Measurements from ENCODE around the gene ICOSLG. TPM values are rescaled to one million over a fixed set of nuclear protein-coding genes. Genes with fewer than 3 reads are reported as not detected.
"Not testable (repeated sequence)": the region's sequence is repeated elsewhere in the genome, so short reads cannot be mapped to it uniquely, and the experiment has no call there.

The ICOSLG gene
- total and polyA plus RNA-seq, 2 of the 4 experiments (the other 2 are of a cell fraction), result under 0.01 to 0.09 TPM

DNA sequence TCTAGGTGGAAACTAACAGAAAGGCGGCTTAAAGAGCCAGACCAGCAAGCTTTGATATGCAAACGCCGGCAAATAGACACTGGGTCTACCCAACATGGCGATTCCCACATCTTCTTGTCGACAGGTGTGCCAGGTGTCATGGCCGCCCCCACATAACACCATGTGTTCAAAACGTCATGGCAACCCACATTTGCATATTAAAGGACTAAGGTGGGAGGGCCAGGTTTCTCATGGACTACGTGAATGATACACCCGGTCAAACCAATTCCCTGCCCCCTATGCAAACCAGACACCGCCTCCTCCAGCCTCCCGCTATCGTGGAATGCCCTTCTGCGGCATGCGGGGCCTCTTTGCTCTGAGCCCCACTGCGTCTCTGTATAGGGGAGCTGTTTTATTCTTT is 41.3 kb downstream of the ICOSLG start:
- no peak overlapping the region for H3K9ac ChIP-seq (ENCODE audit: low read depth, low read length)
- no peak overlapping the region for H2BK5ac ChIP-seq (ENCODE audit: low read depth, low read length, poor library complexity, severe bottlenecking)
- WGBS, 2 experiments (ENCODE audit: extremely low coverage in 2 of 2, insufficient read length in 1 of 2), result no CpG with 5 or more reads among the region's 15 CpGs
- BruUV-seq (replicated peaks), result no TSS peak
- intact Hi-C loops (cut with micrococcal nuclease), result no loop called here
- H3K18ac ChIP-seq (ENCODE audit: low read depth, low read length), result no peak overlapping the region
- H4K20me1 ChIP-seq (ENCODE audit: insufficient read depth, low read length), result no peaks in the 10 kb centered on the region
- H3K4me3 ChIP-seq (ENCODE audit: insufficient read depth, low read depth, low read length), result no peak overlapping the region
- in situ Hi-C loops (cut with MboI; ENCODE audit: low sequenced_read_pairs), result no loop called here
- no peaks in the 10 kb centered on the region for H3K9me1 ChIP-seq (ENCODE audit: insufficient read depth, low read length)
- no peak overlapping the region for H3K4me2 ChIP-seq (ENCODE audit: low read depth, low read length)
- no peak overlapping the region for H2AFZ ChIP-seq (replicated peaks; ENCODE audit: low read length, poor library complexity)
- no peak overlapping the region for H2AK9ac ChIP-seq (replicated peaks; ENCODE audit: low read depth, low read length, poor library complexity)
- ATAC-seq (ENCODE audit: low read depth) (no peak), DNase-seq (no peak)
- H2AK5ac ChIP-seq (ENCODE audit: low read depth, low read length), result no peak overlapping the region
- no peak overlapping the region for H2BK15ac ChIP-seq (ENCODE audit: low read depth, low read length)
- no peaks in the 10 kb centered on the region for H3K9me3 ChIP-seq (ENCODE audit: control insufficient read depth, insufficient read depth, low read length)
- H3K23ac ChIP-seq (ENCODE audit: low read depth, low read length), result no peak overlapping the region
- H2BK120ac ChIP-seq (ENCODE audit: low read depth, low read length), result no peak overlapping the region
- no peaks in the 10 kb centered on the region for H3K4me1 ChIP-seq (ENCODE audit: control insufficient read depth, insufficient read depth, low read length)
- H3K36me3 ChIP-seq (ENCODE audit: control insufficient read depth, insufficient read depth, low read length), result no peaks in the 10 kb centered on the region
- no peak overlapping the region for H3K27ac ChIP-seq (ENCODE audit: insufficient read depth, low read length)
- no peak overlapping the region for H4K5ac ChIP-seq (ENCODE audit: low read depth, low read length)
- H3K4ac ChIP-seq (ENCODE audit: low read depth, low read length), result no peak overlapping the region
- H3K79me1 ChIP-seq (ENCODE audit: low read depth in 1 of 2, low read length in 2 of 2), result no peaks in the 10 kb centered on the region
- TF ChIP-seq, protein P1, sequence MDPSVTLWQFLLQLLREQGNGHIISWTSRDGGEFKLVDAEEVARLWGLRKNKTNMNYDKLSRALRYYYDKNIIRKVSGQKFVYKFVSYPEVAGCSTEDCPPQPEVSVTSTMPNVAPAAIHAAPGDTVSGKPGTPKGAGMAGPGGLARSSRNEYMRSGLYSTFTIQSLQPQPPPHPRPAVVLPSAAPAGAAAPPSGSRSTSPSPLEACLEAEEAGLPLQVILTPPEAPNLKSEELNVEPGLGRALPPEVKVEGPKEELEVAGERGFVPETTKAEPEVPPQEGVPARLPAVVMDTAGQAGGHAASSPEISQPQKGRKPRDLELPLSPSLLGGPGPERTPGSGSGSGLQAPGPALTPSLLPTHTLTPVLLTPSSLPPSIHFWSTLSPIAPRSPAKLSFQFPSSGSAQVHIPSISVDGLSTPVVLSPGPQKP (IDR thresholded peaks at IDR 0.05; ENCODE audit: borderline replicate concordance, low read depth, low read length), result no peak
- ChIA-PET POLR2A (ENCODE audit: unreplicated experiment) (no interaction called here), CTCF (no interaction called here)
- H4K91ac ChIP-seq (ENCODE audit: insufficient read depth, low read depth, low read length), result no peak overlapping the region
- dilution Hi-C loops (cut with HindIII; ENCODE audit: low sequenced_read_pairs, unreplicated experiment), result no loop called here
- H3K14ac ChIP-seq (replicated peaks; ENCODE audit: low read depth, low read length), result no peak overlapping the region
- no peaks in the 10 kb centered on the region for H3K27me3 ChIP-seq (ENCODE audit: control insufficient read depth, insufficient read depth, low read length)
- H3K56ac ChIP-seq (ENCODE audit: extremely low read depth, insufficient read depth, low read length), result no peak overlapping the region
- no peak overlapping the region for H4K8ac ChIP-seq (ENCODE audit: low read depth in 2 of 2, low read length in 2 of 2)
- H2BK20ac ChIP-seq (ENCODE audit: low read depth, low read length), result no peak overlapping the region

DNA sequence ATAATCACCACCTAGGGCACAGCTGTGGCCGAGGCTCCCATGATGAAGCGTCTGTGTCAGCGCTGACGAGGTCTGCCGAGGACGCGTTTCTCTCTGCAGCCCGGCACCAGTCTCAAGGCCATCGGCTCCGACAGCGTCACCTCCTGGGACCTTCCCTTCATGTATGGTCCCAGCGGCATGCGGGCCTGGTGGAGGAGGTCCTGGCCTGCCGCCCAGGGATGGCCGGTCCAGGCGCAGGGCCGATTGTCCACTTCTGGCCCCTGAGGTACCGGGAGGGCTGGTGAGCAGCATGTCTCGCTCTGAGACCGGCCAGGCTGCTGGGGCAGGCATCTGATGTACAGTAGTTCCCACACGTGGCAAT is 43.6 kb downstream of the ICOSLG start:
- BruUV-seq (replicated peaks); H3K4ac ChIP-seq (ENCODE audit: low read depth, low read length); ATAC-seq (ENCODE audit: low read depth); H3K27me3 ChIP-seq (ENCODE audit: control insufficient read depth, insufficient read depth, low read length); H3K9me1 ChIP-seq (ENCODE audit: insufficient read depth, low read length); H3K27ac ChIP-seq (ENCODE audit: insufficient read depth, low read length); H3K4me1 ChIP-seq (ENCODE audit: control insufficient read depth, insufficient read depth, low read length); H2BK20ac ChIP-seq (ENCODE audit: low read depth, low read length); CTCF ChIA-PET; H3K36me3 ChIP-seq (ENCODE audit: control insufficient read depth, insufficient read depth, low read length); dilution Hi-C loops (cut with HindIII; ENCODE audit: low sequenced_read_pairs, unreplicated experiment); H3K14ac ChIP-seq (replicated peaks; ENCODE audit: low read depth, low read length); H4K8ac ChIP-seq (ENCODE audit: low read depth in 2 of 2, low read length in 2 of 2); POLR2A ChIA-PET (ENCODE audit: unreplicated experiment); H4K5ac ChIP-seq (ENCODE audit: low read depth, low read length); H2AK5ac ChIP-seq (ENCODE audit: low read depth, low read length); H2BK5ac ChIP-seq (ENCODE audit: low read depth, low read length, poor library complexity, severe bottlenecking); H4K91ac ChIP-seq (ENCODE audit: insufficient read depth, low read depth, low read length); H2AFZ ChIP-seq (replicated peaks; ENCODE audit: low read length, poor library complexity); H3K4me2 ChIP-seq (ENCODE audit: low read depth, low read length); H3K23ac ChIP-seq (ENCODE audit: low read depth, low read length); in situ Hi-C loops (cut with MboI; ENCODE audit: low sequenced_read_pairs); H2BK15ac ChIP-seq (ENCODE audit: low read depth, low read length); H4K20me1 ChIP-seq (ENCODE audit: insufficient read depth, low read length); H3K18ac ChIP-seq (ENCODE audit: low read depth, low read length); intact Hi-C loops (cut with micrococcal nuclease); H3K4me3 ChIP-seq (ENCODE audit: insufficient read depth, low read depth, low read length); H2BK120ac ChIP-seq (ENCODE audit: low read depth, low read length); H3K56ac ChIP-seq (ENCODE audit: extremely low read depth, insufficient read depth, low read length); H2AK9ac ChIP-seq (replicated peaks; ENCODE audit: low read depth, low read length, poor library complexity); H3K79me1 ChIP-seq (ENCODE audit: low read depth in 1 of 2, low read length in 2 of 2); DNase-seq; H3K9me3 ChIP-seq (ENCODE audit: control insufficient read depth, insufficient read depth, low read length); H3K9ac ChIP-seq (ENCODE audit: low read depth, low read length): not testable (repeated sequence)
- no CpG with 5 or more reads among the region's 21 CpGs for WGBS, 2 experiments (ENCODE audit: extremely low coverage in 2 of 2, insufficient read length in 1 of 2)

Data from IMR-90 (cell line).